Measurements from ENCODE around the gene GNPAT.

GNPAT gene

DNA sequence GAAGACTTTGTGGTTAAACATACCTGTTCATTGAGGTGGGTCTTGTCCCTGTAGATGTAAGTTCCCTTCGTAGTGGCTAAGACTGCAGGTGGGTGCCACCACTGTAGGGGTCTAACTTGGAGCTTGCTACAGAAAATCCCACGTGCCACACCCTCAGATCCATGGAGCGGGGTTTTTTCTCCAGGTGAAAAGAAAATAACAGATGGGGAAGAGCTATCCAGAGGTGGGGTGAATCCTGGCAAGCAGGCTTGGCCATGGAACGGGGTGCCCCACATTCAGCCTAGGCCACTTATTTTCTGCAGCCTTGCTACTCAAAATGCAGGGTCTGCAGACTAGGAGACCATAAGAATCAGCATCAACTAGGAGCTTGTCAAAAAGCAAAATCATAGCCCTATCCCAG lies 72.6 kb downstream of the GNPAT start:
- Histone ChIP-seq H3K9ac (ENCODE audit: low read length) (no peak overlapping the region), H3K4me1 (ENCODE audit: control insufficient read depth, insufficient read depth, low read length) (no peaks in the 10 kb centered on the region), H3K36me3 (ENCODE audit: control insufficient read depth, insufficient read depth, low read length) (no peaks in the 10 kb centered on the region), H3K27me3 (ENCODE audit: control insufficient read depth, insufficient read depth, low read length) (no peaks in the 10 kb centered on the region), H3K27ac (ENCODE audit: low read depth, low read length) (no peak overlapping the region), H3K4me3 (ENCODE audit: low read length) (no peak overlapping the region)

DNA sequence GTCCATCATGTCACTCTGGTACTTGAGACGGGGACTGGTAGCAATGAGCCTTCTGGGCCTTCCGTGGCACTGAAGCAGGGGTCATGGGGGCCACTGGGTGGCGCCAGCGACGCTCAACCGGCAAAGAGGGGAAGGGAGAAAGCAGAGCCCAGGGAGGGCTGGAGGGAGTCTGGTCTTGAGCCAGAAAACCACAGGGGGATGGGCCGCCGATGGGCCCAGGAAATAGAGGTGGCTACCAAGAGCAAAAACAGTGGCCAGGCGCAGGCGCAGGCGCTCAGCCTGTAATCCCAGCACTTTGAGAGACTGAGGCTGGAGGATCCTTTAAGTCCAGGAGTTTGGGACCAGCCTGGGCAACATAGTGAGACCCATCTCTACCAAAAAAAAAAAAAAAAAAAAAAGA lies 74.9 kb downstream of the GNPAT start:
- Histone ChIP-seq H3K9ac (ENCODE audit: low read length) (no peak overlapping the region), H3K36me3 (ENCODE audit: control insufficient read depth, insufficient read depth, low read length) (no peaks in the 10 kb centered on the region), H3K4me3 (ENCODE audit: low read length) (no peak overlapping the region), H3K27me3 (ENCODE audit: control insufficient read depth, insufficient read depth, low read length) (no peaks in the 10 kb centered on the region), H3K27ac (ENCODE audit: low read depth, low read length) (no peak overlapping the region), H3K4me1 (ENCODE audit: control insufficient read depth, insufficient read depth, low read length) (no peaks in the 10 kb centered on the region)

DNA sequence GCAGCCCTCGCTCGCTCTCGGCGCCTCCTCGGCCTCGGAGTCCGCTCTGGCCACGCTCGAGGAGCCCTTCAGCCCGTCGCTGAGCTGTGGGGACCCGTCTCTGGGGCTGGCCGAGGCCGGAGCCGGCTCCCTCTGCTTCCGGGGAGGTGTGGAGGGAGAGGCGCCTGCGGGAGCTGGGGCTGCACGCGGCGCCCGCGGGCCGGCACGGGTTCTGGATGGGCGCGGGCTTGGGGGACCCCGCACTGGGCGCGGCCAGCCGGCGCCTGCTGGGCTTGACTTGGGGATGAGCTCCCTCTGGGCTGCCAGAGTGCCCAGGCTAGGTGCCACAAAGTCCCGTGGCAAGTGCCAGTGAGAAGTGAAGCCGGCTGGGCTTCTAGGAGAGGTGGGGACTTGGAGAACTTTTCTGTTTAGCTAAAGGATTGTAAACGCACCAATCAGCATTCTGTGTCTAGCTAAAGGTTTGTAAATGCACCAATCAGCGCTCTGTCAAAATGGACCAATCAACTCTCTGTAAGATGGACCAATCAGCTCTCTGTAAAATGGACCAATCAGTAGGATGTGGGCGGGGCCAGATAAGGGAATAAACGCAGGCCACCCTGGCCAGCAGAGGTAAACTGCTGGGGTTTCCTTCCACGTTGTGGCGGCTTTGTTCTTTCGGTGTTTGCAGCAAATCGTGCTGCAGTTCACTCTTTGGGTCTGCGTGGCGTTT lies 76.4 kb downstream of the GNPAT start:
- no peaks in the 10 kb centered on the region for H3K4me1 ChIP-seq (ENCODE audit: control insufficient read depth, insufficient read depth, low read length)
- H3K36me3 ChIP-seq (ENCODE audit: control insufficient read depth, insufficient read depth, low read length), result no peaks in the 10 kb centered on the region
- no peak overlapping the region for H3K27ac ChIP-seq (ENCODE audit: low read depth, low read length)
- no peak overlapping the region for H3K4me3 ChIP-seq (ENCODE audit: low read length)
- H3K9ac ChIP-seq (ENCODE audit: low read length), result no peak overlapping the region
- H3K27me3 ChIP-seq (ENCODE audit: control insufficient read depth, insufficient read depth, low read length), result no peaks in the 10 kb centered on the region

DNA sequence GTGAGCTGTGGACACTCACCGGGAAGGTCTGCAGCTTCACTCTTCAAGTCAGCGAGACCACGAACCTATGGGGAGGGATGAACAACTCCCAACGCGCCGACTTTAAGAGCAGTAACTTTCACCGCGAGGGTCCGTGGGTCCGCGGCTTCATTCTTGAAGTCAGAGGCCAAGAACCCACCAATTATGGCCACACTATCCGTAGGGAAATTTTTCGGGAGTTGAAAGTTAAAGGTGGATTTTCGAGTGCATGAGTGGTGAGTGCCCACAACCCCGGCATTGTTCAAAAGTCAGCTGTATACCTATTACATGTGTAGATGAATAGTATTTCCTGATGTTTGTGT lies 77.0 kb downstream of the GNPAT start:
- H3K27ac ChIP-seq (ENCODE audit: low read depth, low read length), result no peak overlapping the region
- no peak overlapping the region for H3K9ac ChIP-seq (ENCODE audit: low read length)
- H3K4me3 ChIP-seq (ENCODE audit: low read length), result no peak overlapping the region
- no peaks in the 10 kb centered on the region for H3K36me3 ChIP-seq (ENCODE audit: control insufficient read depth, insufficient read depth, low read length)
- no peaks in the 10 kb centered on the region for H3K27me3 ChIP-seq (ENCODE audit: control insufficient read depth, insufficient read depth, low read length)
- no peaks in the 10 kb centered on the region for H3K4me1 ChIP-seq (ENCODE audit: control insufficient read depth, insufficient read depth, low read length)

DNA sequence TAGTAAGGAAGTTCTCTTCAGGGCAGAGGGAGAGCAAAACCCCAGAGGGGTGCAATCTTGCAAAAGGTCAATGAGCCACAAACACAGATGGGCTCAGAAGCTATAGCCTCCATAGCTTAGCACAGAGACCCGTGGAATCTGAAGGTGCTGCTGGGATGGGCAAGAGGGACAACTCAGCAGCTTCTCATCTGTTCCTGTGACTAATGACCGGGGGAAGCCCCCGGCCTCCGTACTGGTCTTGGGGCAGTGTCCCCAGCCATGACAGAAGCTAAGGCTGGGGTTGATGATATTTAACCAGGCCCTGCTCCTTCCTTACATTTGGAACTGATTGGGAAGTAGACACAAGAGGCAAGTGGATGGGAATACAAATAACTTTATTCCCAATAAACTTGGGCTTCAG lies 77.6 kb downstream of the GNPAT start:
- no peak overlapping the region for H3K4me3 ChIP-seq (ENCODE audit: low read length)

DNA sequence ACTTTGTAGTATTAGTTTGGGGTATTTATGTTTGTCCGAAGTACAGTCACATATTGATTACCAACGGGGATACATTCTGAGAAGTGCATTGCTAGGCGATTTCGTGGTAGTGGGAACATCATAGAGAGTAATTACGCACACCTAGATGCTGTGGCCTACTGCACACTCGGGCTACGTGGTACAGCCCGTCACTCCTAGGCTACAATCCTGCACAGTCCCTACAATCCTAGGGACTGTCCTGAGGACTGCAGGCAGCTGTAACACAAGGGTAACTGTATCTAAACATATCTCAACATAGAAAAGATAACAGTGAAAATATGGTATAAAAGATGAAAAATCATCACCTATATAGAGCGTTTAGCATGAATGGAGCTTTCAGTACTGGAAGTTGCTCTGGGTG lies 78.1 kb downstream of the GNPAT start:
- Histone ChIP-seq H3K27ac (ENCODE audit: low read depth, low read length) (no peak overlapping the region), H3K4me3 (ENCODE audit: low read length) (no peak overlapping the region), H3K36me3 (ENCODE audit: control insufficient read depth, insufficient read depth, low read length) (no peaks in the 10 kb centered on the region), H3K27me3 (ENCODE audit: control insufficient read depth, insufficient read depth, low read length) (no peaks in the 10 kb centered on the region), H3K4me1 (ENCODE audit: control insufficient read depth, insufficient read depth, low read length) (no peaks in the 10 kb centered on the region), H3K9ac (ENCODE audit: low read length) (no peak overlapping the region)

More for the DNA sequence above, 77.6 kb downstream of the GNPAT start:
- Histone ChIP-seq H3K4me1 (ENCODE audit: control insufficient read depth, insufficient read depth, low read length) (no peaks in the 10 kb centered on the region), H3K27ac (ENCODE audit: low read depth, low read length) (no peak overlapping the region), H3K27me3 (ENCODE audit: control insufficient read depth, insufficient read depth, low read length) (no peaks in the 10 kb centered on the region), H3K36me3 (ENCODE audit: control insufficient read depth, insufficient read depth, low read length) (no peaks in the 10 kb centered on the region), H3K9ac (ENCODE audit: low read length) (no peak overlapping the region)

DNA sequence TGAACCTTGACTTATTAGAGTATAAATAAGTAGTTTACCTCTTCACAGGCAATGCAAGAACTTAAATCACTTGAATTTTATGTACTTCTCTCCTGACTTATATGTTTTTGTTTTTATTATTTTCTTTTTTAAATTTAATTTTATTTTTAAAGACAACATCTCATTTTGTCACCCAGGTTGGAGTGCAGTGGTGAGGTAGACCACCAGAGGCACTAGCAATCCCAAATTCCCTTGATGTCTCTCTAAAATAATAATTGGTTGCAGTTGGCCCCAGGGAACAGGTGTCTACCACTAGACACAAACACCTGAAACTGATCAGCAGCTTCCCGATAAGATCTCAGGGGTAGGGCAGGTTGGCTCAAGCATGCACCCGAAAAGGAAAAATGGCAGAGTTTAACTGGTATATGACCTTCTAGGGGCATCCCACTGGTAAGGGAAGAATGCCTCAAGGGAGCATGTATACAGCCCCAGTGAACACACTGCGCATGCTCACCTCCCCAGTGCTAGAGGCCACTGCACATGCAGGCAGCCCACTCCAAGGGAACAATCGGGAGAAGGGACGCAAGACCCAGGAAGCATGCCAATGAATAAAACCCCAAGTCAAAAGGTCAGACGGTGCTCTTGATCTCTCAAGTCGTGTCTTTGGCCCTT lies 82.0 kb downstream of the GNPAT start:
- H3K4me1 ChIP-seq (ENCODE audit: control insufficient read depth, insufficient read depth, low read length), result no peaks in the 10 kb centered on the region
- H3K36me3 ChIP-seq (ENCODE audit: control insufficient read depth, insufficient read depth, low read length), result no peaks in the 10 kb centered on the region
- no peaks in the 10 kb centered on the region for H3K27me3 ChIP-seq (ENCODE audit: control insufficient read depth, insufficient read depth, low read length)
- no peak overlapping the region for H3K4me3 ChIP-seq (ENCODE audit: low read length)
- H3K9ac ChIP-seq (ENCODE audit: low read length), result no peak overlapping the region
- H3K27ac ChIP-seq (ENCODE audit: low read depth, low read length), result no peak overlapping the region

DNA sequence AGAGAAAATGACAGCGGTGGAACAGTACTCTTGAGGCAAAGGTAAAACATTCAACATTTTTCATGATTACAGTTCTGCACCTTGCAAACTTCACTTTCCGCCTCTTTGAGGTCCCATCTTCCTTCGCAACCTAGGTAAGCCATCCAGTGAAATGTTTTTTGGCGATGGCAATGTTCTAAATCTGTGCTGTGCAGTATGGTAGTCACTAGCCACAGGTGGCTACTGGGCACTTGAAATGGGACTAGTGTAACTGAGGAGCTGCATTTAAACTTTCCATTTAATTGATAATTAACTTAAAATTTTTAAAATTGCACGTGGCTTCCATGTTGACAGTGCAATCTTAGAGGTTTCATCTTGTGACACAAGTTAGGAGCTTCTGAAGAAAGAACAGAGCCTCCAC lies 83.6 kb downstream of the GNPAT start:
- Histone ChIP-seq H3K4me3 (ENCODE audit: low read length) (no peak overlapping the region), H3K36me3 (ENCODE audit: control insufficient read depth, insufficient read depth, low read length) (no peaks in the 10 kb centered on the region), H3K27ac (ENCODE audit: low read depth, low read length) (no peak overlapping the region)

DNA sequence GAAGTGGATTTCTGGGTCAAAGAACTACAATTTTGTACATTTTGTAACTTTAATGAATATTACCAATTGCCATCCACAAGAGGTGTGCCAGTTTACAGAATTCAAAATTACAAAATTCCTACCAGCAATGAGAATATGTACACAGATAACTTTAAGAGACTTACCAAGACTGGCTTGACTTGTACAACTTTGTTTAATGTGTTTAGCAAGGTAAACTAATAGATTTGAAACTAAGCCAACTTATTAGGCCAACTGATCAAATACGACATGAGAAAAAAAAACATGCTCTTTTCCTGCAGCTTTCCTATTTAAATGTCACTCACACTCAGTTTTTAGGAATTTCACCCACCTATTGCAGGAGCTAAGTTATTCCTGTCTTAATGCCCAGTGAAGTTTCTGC lies 85.2 kb downstream of the GNPAT start:
- no peaks in the 10 kb centered on the region for H3K36me3 ChIP-seq (ENCODE audit: control insufficient read depth, insufficient read depth, low read length)
- no peak overlapping the region for H3K4me3 ChIP-seq (ENCODE audit: low read length)
- H3K27ac ChIP-seq (ENCODE audit: low read depth, low read length), result no peak overlapping the region
- H3K4me1 ChIP-seq (ENCODE audit: control insufficient read depth, insufficient read depth, low read length), result no peaks in the 10 kb centered on the region
- no peaks in the 10 kb centered on the region for H3K27me3 ChIP-seq (ENCODE audit: control insufficient read depth, insufficient read depth, low read length)
- H3K9ac ChIP-seq (ENCODE audit: low read length), result no peak overlapping the region

More for the DNA sequence above, 83.6 kb downstream of the GNPAT start:
- Histone ChIP-seq H3K9ac (ENCODE audit: low read length) (no peak overlapping the region), H3K4me1 (ENCODE audit: control insufficient read depth, insufficient read depth, low read length) (no peaks in the 10 kb centered on the region), H3K27me3 (ENCODE audit: control insufficient read depth, insufficient read depth, low read length) (no peaks in the 10 kb centered on the region)

All from rectal smooth muscle tissue (tissue), 1 donor.